ENCODE data around the gene DAB2IP.

DAB2IP gene

DNA sequence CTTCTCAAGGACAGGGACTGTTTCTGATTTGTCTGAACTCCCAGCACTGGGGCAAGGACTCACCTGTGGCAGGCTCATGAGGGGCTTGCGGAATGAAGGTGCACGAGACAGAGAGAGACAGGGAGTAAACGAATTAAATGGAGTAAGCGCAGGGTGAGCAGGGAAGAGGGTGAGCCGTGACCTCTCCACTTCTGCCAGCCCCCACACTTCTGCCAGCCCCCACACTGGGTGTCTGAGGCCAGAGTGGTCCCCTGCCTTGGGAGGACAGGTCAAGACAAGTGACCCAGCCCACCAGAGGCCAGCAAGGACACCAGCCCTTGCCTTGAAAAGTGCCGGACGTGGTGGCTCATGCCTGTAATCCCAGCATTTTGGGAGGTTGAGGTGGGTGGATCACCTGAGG, 37.2 kb downstream of the DAB2IP start:
- no peak for DNase-seq (ENCODE audit: low read depth)
- H3K4me3 ChIP-seq (ENCODE audit: low read depth, low read length) = no peak overlapping the region
- TF ChIP-seq, protein P1, sequence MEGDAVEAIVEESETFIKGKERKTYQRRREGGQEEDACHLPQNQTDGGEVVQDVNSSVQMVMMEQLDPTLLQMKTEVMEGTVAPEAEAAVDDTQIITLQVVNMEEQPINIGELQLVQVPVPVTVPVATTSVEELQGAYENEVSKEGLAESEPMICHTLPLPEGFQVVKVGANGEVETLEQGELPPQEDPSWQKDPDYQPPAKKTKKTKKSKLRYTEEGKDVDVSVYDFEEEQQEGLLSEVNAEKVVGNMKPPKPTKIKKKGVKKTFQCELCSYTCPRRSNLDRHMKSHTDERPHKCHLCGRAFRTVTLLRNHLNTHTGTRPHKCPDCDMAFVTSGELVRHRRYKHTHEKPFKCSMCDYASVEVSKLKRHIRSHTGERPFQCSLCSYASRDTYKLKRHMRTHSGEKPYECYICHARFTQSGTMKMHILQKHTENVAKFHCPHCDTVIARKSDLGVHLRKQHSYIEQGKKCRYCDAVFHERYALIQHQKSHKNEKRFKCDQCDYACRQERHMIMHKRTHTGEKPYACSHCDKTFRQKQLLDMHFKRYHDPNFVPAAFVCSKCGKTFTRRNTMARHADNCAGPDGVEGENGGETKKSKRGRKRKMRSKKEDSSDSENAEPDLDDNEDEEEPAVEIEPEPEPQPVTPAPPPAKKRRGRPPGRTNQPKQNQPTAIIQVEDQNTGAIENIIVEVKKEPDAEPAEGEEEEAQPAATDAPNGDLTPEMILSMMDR (conservative IDR thresholded peaks at IDR 0.05; ENCODE audit: low read depth, low read length) = no peak

GRCh38 chr9:121689461-121690157, 38.2 kb downstream of the DAB2IP start:
- no peak overlapping the region for H3K4me3 ChIP-seq (ENCODE audit: low read depth, low read length)
- TF ChIP-seq, protein P1 (conservative IDR thresholded peaks at IDR 0.05; ENCODE audit: low read depth, low read length) = no peak
- DNase-seq (ENCODE audit: low read depth) = no peak

- no peak for DNase-seq (ENCODE audit: low read depth)
- TF ChIP-seq, protein P1 (conservative IDR thresholded peaks at IDR 0.05; ENCODE audit: low read depth, low read length) = no peak
- H3K4me3 ChIP-seq (ENCODE audit: low read depth, low read length) = no peak overlapping the region
Observed at GRCh38 chr9:121690316-121690715, 38.9 kb downstream of the DAB2IP start.

GRCh38 chr9:121690766-121691165, 39.3 kb downstream of the DAB2IP start:
- DNase-seq (ENCODE audit: low read depth) = no peak
- TF ChIP-seq, protein P1 (conservative IDR thresholded peaks at IDR 0.05; ENCODE audit: low read depth, low read length) = no peak
- H3K4me3 ChIP-seq (ENCODE audit: low read depth, low read length) = no peak overlapping the region

- no peak for DNase-seq (ENCODE audit: low read depth)
- H3K4me3 ChIP-seq (ENCODE audit: low read depth, low read length) = no peak overlapping the region
- TF ChIP-seq, protein P1 (conservative IDR thresholded peaks at IDR 0.05; ENCODE audit: low read depth, low read length) = no peak
Observed at GRCh38 chr9:121691890-121692289, 40.5 kb downstream of the DAB2IP start.

- H3K4me3 ChIP-seq (ENCODE audit: low read depth, low read length) = no peak overlapping the region
- TF ChIP-seq, protein P1 (conservative IDR thresholded peaks at IDR 0.05; ENCODE audit: low read depth, low read length) = no peak
- no peak for DNase-seq (ENCODE audit: low read depth)
Observed at GRCh38 chr9:121692606-121693387, 41.4 kb downstream of the DAB2IP start.

GRCh38 chr9:121693388-121693670, 41.9 kb downstream of the DAB2IP start:
- TF ChIP-seq, protein P1 (conservative IDR thresholded peaks at IDR 0.05; ENCODE audit: low read depth, low read length) = no peak
- no peak for DNase-seq (ENCODE audit: low read depth)
- no peak overlapping the region for H3K4me3 ChIP-seq (ENCODE audit: low read depth, low read length)

Data from choroid plexus epithelial cell (primary cell).